Lower leg skin (tissue), 4 donors: ENCODE data around the gene VPS13D. TPM values are rescaled to one million over a fixed set of nuclear protein-coding genes. Genes with fewer than 3 reads are reported as not detected.

Experiments
- DNase-seq, 2 donors: peaks; one replicate each; pipeline ENCODE4 v3.0.0-alpha.2; 2019; ENCODE audit warnings: low spot score in 2 of 2
- H3K4me3 ChIP-seq: fragments of 200-600 bp; sonication (generic); 2 replicates; pipeline ENCODE4 v1.5.1; 2017; ENCODE audit warnings: mild to moderate bottlenecking, low read depth; ENCODE audit not compliant: poor library complexity, severe bottlenecking
- CTCF ChIP-seq, 3 donors: fragments of 450-650 bp; IDR thresholded peaks; one replicate each; pipeline ENCODE4 v1.5.1; 2016; ENCODE audit warnings: antibody characterized with exemption in 3 of 3, mild to moderate bottlenecking in 3 of 3, moderate library complexity in 2 of 3
- POLR2A ChIP-seq, 2 donors: fragments of 450-650 bp; IDR thresholded peaks; one replicate each; pipeline ENCODE4 v1.6.1; 2016 to 2017; ENCODE audit warnings: antibody characterized with exemption in 2 of 2, mild to moderate bottlenecking in 1 of 2, moderate library complexity in 1 of 2
- WGBS, 2 donors: methylation state at CpG; one replicate each; pipeline ENCODE4 v1.1.5; 2018; 5-methylcytosine and 5-hydroxymethylcytosine counted together
- intact Hi-C: fragments of 100-400 bp; cut with DNase I; formaldehyde crosslinking; loops from one replicate; pipeline ENCODE4 v1.15.0; 2023; ENCODE audit warnings: low total_unique reads
- total RNA-seq, 4 donors: library from RNA; depleted of rRNA; stranded (reverse); fragments of >200 nt; gene quantifications; one replicate each; pipeline ENCODE4 v1.1.0, GENCODE V29; 2016

VPS13D gene
- total RNA-seq, 4 donors from 2014 or later, result 96.5 to 200 (median 116) TPM

- intact Hi-C loops, result no loop called here
Measured at GRCh38 chr1:12404918-12405317, 175.1 kb downstream of the VPS13D start.

GRCh38 chr1:12405325-12406210 lies 175.7 kb downstream of the VPS13D start:
- TF ChIP-seq CTCF (IDR thresholded peaks at IDR 0.05) (no peak), POLR2A (IDR thresholded peaks at IDR 0.05) (no peak)
- WGBS, 2 donors, result 65 to 77% methylated on average over 9 of the region's 9 CpGs
- H3K4me3 ChIP-seq, result no peak overlapping the region
- no peak for DNase-seq
- intact Hi-C loops, result loop anchor here (2.0 kb wide), 1 partner anchor 43 kb away; no protein-coding TSS in a partner anchor

More at GRCh38 chr1:12404918-12405317, 175.1 kb downstream of the VPS13D start:
- TF ChIP-seq POLR2A (IDR thresholded peaks at IDR 0.05) (no peak), CTCF (IDR thresholded peaks at IDR 0.05) (no peak)
- 93 to 96% methylated on average over 13 of the region's 13 CpGs for WGBS, 2 donors
- DNase-seq, result no peak
- no peak overlapping the region for H3K4me3 ChIP-seq

- WGBS, 2 donors, result 54 to 60% methylated on average over 8 of the region's 8 CpGs
- H3K4me3 ChIP-seq, result no peak overlapping the region
- no peak for DNase-seq
- no peak for TF ChIP-seq POLR2A (IDR thresholded peaks at IDR 0.05)
- intact Hi-C loops, result loop anchor here (2.0 kb wide), 1 partner anchor 42 kb away; no protein-coding TSS in a partner anchor
Measured at GRCh38 chr1:12406211-12407021, 176.6 kb downstream of the VPS13D start.

- DNase-seq, result no peak
- intact Hi-C loops, result loop anchor here (2.0 kb wide), 1 partner anchor 41 kb away; no protein-coding TSS in a partner anchor
- H3K4me3 ChIP-seq, result no peak overlapping the region
- TF ChIP-seq CTCF (IDR thresholded peaks at IDR 0.05), result no peak
- no peak for TF ChIP-seq POLR2A (IDR thresholded peaks at IDR 0.05)
- 60 to 61% methylated on average over 8 of the region's 8 CpGs for WGBS, 2 donors
Measured at GRCh38 chr1:12407050-12407961, 177.5 kb downstream of the VPS13D start.

- TF ChIP-seq CTCF (IDR thresholded peaks at IDR 0.05) (no peak), POLR2A (IDR thresholded peaks at IDR 0.05) (no peak)
- WGBS, 2 donors, result 90 to 91% methylated on average over 5 of the region's 5 CpGs
- no peak for DNase-seq
- intact Hi-C loops, result loop anchor here (2.0 kb wide), 1 partner anchor 41 kb away; no protein-coding TSS in a partner anchor
- H3K4me3 ChIP-seq, result no peak overlapping the region
Measured at GRCh38 chr1:12407962-12408454, 178.2 kb downstream of the VPS13D start.
